Bronchial epithelial cell (primary cell): ENCODE results near the gene B4GAT1. TPM values are rescaled to one million over a fixed set of nuclear protein-coding genes. Genes with fewer than 3 reads are reported as not detected.

Experiments used
- DNase-seq: peaks from one replicate; pipeline ENCODE4 v3.0.0-alpha.2; 2010; ENCODE audit warnings: low read depth
- FAIRE-seq: peaks from 2 replicates; lab custom pipeline; 2011; peaks lifted over from hg19 to GRCh38; lab: Jason Lieb, UNC
- H3K27me3 ChIP-seq: 2 replicates; pipeline ENCODE4 v1.5.1; 2011; ENCODE audit warnings: low read length; ENCODE audit not compliant: control insufficient read depth, insufficient read depth
- H3K36me3 ChIP-seq: 2 replicates; pipeline ENCODE4 v1.5.1; 2011; ENCODE audit warnings: low read length; ENCODE audit not compliant: control insufficient read depth, insufficient read depth
- H3K4me3 ChIP-seq: 2 replicates; pipeline ENCODE4 v1.5.1; 2011; ENCODE audit warnings: mild to moderate bottlenecking, low read depth, low read length, control low read depth
- total RNA-seq: library from RNA; depleted of rRNA; stranded (reverse); fragments of >200 nt; gene quantifications from 2 replicates; pipeline ENCODE4 v1.2.1, GENCODE V29; 2014
- TF ChIP-seq, protein P1 (sequence below): IDR thresholded peaks from 2 replicates; pipeline ENCODE4 v1.5.1; 2011; ENCODE audit warnings: mild to moderate bottlenecking, moderate library complexity, low read length, control low read depth, inconsistent platforms; ENCODE audit not compliant: insufficient read depth, severe bottlenecking

The B4GAT1 gene
- total RNA-seq, 1 donor from 2014 or later, result 10.8 TPM

DNA sequence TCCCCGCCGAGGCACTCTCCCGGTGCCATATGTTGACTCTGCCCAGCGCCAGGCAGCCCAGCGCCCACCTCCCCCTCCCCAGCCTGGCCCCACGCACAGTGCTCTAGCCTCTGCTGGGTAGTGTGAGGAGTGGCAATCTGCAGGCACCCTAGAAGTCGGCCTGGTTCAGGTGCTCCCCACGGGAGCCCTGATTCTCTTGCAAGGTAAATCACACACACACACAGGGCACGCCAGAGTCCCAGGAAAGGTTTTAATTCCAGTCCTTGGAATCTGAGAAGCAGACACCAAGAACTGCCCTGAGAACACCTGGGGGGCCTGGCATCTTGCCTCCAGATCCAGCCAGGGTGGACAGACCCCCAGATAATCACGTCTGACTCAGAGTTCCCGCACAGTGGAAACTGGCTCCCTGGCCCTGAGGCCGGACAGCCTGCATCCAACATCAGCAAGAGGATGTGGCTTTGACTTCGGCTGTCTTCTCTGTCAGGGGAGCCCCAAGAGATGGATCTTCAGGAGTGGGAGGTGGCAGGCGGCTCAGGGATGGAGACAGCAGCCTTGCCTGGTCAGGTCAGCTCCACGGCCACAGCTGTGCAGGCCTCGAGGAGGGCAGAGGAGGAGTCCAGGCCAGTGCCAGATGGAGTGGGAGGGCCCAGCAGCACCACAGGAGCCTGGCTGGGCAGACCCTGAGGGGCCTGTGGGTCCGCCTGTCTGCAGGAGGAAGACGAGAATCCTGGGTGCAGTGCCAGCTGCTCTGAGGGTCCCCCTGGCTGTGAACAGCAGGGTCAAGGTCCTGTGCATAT is 10.1 kb downstream of the B4GAT1 start:
- H3K36me3 ChIP-seq, result peaks cover 51% of the 10 kb centered on the region
- no peaks in the 10 kb centered on the region for H3K27me3 ChIP-seq
- FAIRE-seq (no peak), DNase-seq (no peak)
- no peak overlapping the region for H3K4me3 ChIP-seq
- TF ChIP-seq, protein P1, sequence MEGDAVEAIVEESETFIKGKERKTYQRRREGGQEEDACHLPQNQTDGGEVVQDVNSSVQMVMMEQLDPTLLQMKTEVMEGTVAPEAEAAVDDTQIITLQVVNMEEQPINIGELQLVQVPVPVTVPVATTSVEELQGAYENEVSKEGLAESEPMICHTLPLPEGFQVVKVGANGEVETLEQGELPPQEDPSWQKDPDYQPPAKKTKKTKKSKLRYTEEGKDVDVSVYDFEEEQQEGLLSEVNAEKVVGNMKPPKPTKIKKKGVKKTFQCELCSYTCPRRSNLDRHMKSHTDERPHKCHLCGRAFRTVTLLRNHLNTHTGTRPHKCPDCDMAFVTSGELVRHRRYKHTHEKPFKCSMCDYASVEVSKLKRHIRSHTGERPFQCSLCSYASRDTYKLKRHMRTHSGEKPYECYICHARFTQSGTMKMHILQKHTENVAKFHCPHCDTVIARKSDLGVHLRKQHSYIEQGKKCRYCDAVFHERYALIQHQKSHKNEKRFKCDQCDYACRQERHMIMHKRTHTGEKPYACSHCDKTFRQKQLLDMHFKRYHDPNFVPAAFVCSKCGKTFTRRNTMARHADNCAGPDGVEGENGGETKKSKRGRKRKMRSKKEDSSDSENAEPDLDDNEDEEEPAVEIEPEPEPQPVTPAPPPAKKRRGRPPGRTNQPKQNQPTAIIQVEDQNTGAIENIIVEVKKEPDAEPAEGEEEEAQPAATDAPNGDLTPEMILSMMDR, result no peak

GRCh38 chr11:66336234-66337102 is 11.0 kb downstream of the B4GAT1 start, which contains the start of gene RIN1:
RIN1 (minus strand) TSS chr11:66336434; CDS start chr11:66336402, 32 bp downstream.
- TF ChIP-seq, protein P1, result no peak
- Histone ChIP-seq H3K27me3 (no peaks in the 10 kb centered on the region), H3K36me3 (peaks cover 55% of the 10 kb centered on the region), H3K4me3 (peak within 1 kb of the TSS; percentile 97)
- peak; percentile 76 for FAIRE-seq
- DNase-seq, result peak; percentile 95

DNA sequence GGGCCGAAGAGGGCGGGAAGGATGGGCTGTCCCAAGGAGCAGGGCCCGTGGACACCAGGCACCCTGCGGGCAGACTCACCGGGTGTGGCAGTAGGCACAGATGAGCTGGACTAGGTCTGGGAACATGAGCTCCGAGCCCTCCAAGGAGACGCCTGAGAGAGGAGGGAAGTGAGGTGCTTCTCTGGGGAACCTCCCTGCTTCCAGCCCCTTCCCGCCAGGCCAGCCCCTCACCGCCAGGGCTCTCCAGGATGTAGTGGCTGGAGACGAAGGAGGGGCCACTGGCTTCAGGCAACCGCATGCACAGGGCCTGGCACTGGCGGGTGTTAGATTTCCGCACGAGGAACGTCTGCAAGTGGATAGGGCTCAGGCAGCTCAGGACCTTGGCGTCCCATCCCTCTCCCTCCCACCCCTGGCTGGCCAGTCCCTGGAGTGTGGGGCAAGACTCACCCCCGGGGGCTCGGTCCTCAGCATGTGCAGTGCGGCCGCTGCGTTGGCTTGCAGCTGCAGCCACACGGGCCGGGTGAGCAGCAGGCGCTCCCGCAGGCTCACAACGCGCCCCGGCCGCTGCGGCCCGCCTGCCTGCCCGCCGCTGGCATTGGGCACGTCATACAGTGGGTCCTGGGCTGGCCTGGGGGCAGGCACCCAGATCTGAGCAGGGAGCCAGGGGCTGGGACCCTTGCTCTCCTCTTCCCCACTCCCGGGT is 11.7 kb downstream of the B4GAT1 start:
- no peak for FAIRE-seq
- Histone ChIP-seq H3K36me3 (peaks cover 48% of the 10 kb centered on the region), H3K27me3 (no peaks in the 10 kb centered on the region), H3K4me3 (peak overlapping the region; percentile 97)
- DNase-seq, result peak; percentile 11
- TF ChIP-seq, protein P1, result no peak

DNA sequence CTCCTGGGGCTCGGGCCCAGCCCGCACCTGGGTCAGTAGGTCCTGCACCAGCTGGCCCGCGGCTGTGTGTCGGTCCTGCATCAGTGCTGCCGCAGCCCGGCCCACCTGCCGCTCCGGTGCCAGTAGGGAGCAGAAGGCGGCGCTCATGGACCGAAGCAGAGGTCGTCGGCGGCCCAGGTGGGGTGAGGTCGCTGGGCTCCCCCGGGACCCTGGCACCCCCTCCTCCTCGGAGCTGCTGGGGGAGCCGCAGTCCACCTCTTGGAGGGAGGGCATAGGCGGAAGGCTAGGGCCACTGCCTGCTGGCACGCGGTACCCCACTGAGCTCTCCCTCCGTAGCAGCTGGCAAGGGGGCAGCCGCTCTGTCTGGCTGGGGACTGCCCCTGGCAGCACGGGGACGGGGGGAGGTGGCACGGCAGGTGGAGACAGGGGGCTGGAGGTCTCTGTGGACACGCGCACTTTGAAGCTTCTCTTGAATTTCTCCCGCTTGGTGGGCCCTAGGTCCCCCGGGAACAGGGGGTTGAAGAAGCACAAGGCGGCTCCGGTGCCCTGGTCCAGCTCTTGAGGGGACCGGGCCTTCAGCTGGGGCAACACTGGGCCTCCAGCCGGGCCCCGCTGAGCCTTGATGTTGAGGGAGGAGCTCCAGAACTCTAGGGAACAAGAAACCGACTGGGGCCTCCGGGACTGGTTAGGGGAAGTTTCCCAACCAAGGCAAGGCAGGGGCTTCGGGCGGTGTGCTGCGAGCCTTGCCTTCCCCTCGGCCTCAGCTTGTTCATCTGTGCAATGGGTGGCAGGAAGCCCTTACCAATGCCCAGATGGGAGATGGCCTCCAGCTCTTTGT is 12.6 kb downstream of the B4GAT1 start:
- Histone ChIP-seq H3K36me3 (peaks cover 43% of the 10 kb centered on the region), H3K4me3 (peak overlapping the region; percentile 97), H3K27me3 (no peaks in the 10 kb centered on the region)
- FAIRE-seq (no peak), DNase-seq (no peak)
- TF ChIP-seq, protein P1, result no peak
